Activated T-helper 1 cell treated with anti-CD3 and anti-CD28 coated beads, Interleukin-12 subunit alpha, Interleukin-12 subunit beta, Interleukin-2, Interleukin-4 antibody, amounts not matched to agents 30 ng/mL and 10 ng/mL and 1 ng/mL, durations not matched to agents 14 hours and 24 hours and 36 hours (primary cell): ENCODE data around the gene CHRND. TPM values are rescaled to one million over a fixed set of nuclear protein-coding genes. Genes with fewer than 3 reads are reported as not detected.

Source experiments
- DNase-seq: peaks from one replicate; pipeline ENCODE4 v3.0.0; 2021; ENCODE audit warnings: low spot score
- H3K27ac Mint-ChIP-seq: one replicate; pipeline ENCODE4 v1.8.0; 2021; ENCODE audit warnings: mild to moderate bottlenecking, mixed read lengths
- H3K27me3 Mint-ChIP-seq: one replicate; pipeline ENCODE4 v1.8.0; 2022; ENCODE audit warnings: mild to moderate bottlenecking, moderate library complexity, mixed read lengths; ENCODE audit not compliant: insufficient read depth
- H3K36me3 Mint-ChIP-seq: one replicate; pipeline ENCODE4 v1.8.0; 2021; ENCODE audit warnings: low read depth, mixed read lengths
- H3K4me1 Mint-ChIP-seq: one replicate; pipeline ENCODE4 v1.8.0; 2021; ENCODE audit warnings: low read depth, mixed read lengths
- H3K4me3 Mint-ChIP-seq: one replicate; pipeline ENCODE4 v1.8.0; 2021; ENCODE audit warnings: mild to moderate bottlenecking, moderate library complexity, mixed read lengths
- H3K9me3 Mint-ChIP-seq: one replicate; pipeline ENCODE4 v1.8.0; 2021; ENCODE audit warnings: mixed read lengths
- intact Hi-C: fragments of 100-400 bp; cut with micrococcal nuclease; formaldehyde crosslinking; loops from one replicate; pipeline ENCODE4 v1.15.1; 2024
- total RNA-seq: library from RNA; stranded (reverse); gene quantifications from 2 replicates; pipeline ENCODE4 v1.2.3, GENCODE V29; 2022

The CHRND gene
- total RNA-seq, 1 donor from 2014 or later: not detected

DNA sequence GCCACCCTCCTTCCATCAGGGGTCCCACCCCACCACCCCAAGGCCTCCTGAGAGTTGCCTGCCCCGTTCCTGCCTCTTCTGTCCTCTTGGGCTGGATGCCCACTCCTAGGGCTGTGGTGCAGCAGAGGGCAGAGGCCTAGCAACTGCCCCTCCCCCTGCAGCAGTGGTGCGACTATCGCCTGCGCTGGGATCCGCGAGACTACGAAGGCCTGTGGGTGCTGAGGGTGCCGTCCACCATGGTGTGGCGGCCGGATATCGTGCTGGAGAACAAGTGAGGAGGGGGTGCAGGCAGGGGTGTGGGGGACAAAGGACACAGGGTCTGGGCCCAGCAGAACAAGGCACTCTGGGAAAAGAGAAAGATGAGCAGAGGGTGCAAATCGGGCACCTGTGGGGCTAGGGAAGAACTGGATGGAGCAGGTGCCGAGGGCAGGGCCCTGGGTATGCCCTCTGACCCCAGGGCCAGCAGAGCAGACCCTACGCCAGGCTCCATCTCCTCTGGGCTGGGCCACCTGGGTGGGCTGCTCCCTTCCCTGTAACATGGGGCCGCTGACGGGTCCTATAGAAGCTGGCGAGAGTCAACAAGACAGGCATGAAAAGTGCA, 14.6 kb downstream of the CHRND start:
- no peaks in the 10 kb centered on the region for H3K36me3 Mint-ChIP-seq
- peaks cover 5% of the 10 kb centered on the region for H3K4me1 Mint-ChIP-seq
- H3K9me3 Mint-ChIP-seq: peaks cover 6% of the 10 kb centered on the region
- H3K4me3 Mint-ChIP-seq: no peak overlapping the region
- H3K27me3 Mint-ChIP-seq: peaks cover 8% of the 10 kb centered on the region
- no peak for DNase-seq
- intact Hi-C loops: no loop called here
- no peak overlapping the region for H3K27ac Mint-ChIP-seq

GRCh38 chr2:232541195-232541960, 15.4 kb downstream of the CHRND start:
- DNase-seq: no peak
- Mint-ChIP-seq H3K9me3 (peaks cover 4% of the 10 kb centered on the region), H3K27ac (no peak overlapping the region), H3K4me3 (no peak overlapping the region), H3K36me3 (peaks cover under 1% of the 10 kb centered on the region), H3K27me3 (peaks cover 8% of the 10 kb centered on the region), H3K4me1 (peaks cover 6% of the 10 kb centered on the region)
- intact Hi-C loops: no loop called here

DNA sequence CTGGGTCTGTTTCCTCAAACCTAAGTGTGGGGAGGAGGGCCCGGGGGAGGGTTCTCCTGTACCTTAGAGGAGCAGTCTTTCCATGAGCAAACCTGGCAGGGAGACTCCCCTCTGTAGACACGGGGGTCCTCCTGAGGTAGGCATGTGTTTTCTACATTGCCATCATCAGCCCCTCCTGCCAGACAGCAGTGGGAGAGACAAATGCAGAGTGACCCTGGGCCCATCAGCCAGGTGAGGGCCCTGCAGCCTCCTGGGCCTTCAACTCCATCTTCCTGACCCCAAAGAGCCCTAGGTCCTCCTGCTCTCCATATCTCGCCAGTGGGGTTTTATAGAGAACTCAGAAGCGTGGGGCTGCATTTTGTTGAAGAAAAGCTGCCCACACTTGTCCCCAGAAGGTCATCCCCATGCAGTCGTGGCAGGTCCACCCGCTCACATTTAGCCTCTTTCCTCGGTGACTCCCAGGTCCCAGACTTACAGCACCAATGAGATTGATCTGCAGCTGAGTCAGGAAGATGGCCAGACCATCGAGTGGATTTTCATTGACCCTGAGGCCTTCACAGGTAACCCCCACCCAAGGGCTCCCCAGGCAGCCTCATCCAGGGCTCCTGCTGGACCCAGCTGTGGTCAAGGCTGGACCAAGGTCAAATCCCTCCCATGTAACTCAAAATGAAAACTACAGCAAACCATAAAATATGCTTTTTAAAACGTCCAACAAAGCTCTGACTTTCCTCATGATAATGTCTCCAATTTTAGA, 16.2 kb downstream of the CHRND start:
- intact Hi-C loops: no loop called here
- H3K36me3 Mint-ChIP-seq: peaks cover 4% of the 10 kb centered on the region
- H3K27ac Mint-ChIP-seq: no peak overlapping the region
- H3K9me3 Mint-ChIP-seq: no peaks in the 10 kb centered on the region
- H3K4me1 Mint-ChIP-seq: peaks cover 10% of the 10 kb centered on the region
- no peak overlapping the region for H3K4me3 Mint-ChIP-seq
- peaks cover 8% of the 10 kb centered on the region for H3K27me3 Mint-ChIP-seq
- no peak for DNase-seq

DNA sequence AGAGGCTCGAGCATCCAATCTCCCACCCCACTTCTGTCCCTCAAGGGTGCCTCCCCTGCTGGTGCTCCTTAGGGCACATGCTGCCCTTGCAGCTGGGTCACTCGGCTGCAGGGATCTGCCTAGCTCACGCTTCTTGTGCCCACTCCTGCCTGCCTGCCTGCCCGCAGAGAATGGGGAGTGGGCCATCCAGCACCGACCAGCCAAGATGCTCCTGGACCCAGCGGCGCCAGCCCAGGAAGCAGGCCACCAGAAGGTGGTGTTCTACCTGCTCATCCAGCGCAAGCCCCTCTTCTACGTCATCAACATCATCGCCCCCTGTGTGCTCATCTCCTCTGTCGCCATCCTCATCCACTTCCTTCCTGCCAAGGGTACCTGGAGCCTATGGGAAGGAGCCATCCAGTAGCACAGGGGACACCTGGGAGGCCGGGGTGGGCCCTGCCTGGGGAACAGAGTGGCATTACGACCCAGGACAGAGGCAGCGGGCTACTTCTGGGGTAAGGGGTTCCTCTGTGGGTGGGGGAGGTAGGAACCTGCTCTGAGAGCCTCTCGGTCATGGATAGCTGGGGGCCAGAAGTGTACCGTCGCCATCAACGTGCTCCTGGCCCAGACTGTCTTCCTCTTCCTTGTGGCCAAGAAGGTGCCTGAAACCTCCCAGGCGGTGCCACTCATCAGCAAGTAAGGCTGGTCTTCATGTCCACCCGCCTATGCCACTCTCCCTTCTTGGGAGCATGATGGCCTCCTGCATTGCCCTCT, 16.9 kb downstream of the CHRND start:
- no peak for DNase-seq
- peaks cover 10% of the 10 kb centered on the region for H3K36me3 Mint-ChIP-seq
- no peaks in the 10 kb centered on the region for H3K9me3 Mint-ChIP-seq
- no peak overlapping the region for H3K27ac Mint-ChIP-seq
- H3K27me3 Mint-ChIP-seq: peaks cover 7% of the 10 kb centered on the region
- intact Hi-C loops: no loop called here
- peaks cover 18% of the 10 kb centered on the region for H3K4me1 Mint-ChIP-seq
- no peak overlapping the region for H3K4me3 Mint-ChIP-seq

DNA sequence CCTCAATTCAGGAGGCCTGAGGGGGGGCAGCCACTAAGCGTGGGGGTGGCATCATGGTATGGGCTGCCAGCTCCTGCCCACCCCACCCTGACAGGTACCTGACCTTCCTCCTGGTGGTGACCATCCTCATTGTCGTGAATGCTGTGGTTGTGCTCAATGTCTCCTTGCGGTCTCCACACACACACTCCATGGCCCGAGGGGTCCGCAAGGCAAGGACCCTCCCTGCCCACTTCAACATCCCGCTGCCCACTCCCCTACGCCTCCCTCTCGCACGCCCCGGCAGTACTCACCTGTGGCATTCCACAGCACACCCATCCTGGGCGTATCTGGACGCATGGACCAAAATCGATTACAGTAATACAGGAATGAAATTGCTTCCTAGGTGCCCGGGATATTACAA, 17.5 kb downstream of the CHRND start:
- peaks cover 16% of the 10 kb centered on the region for H3K36me3 Mint-ChIP-seq
- H3K27me3 Mint-ChIP-seq: peaks cover 1% of the 10 kb centered on the region
- no peaks in the 10 kb centered on the region for H3K9me3 Mint-ChIP-seq
- intact Hi-C loops: no loop called here
- no peak overlapping the region for H3K4me3 Mint-ChIP-seq
- H3K4me1 Mint-ChIP-seq: peaks cover 19% of the 10 kb centered on the region
- no peak for DNase-seq
- H3K27ac Mint-ChIP-seq: no peak overlapping the region

- H3K27ac Mint-ChIP-seq: no peak overlapping the region
Measured at GRCh38 chr2:232543928-232544631, 18.1 kb downstream of the CHRND start.

DNA sequence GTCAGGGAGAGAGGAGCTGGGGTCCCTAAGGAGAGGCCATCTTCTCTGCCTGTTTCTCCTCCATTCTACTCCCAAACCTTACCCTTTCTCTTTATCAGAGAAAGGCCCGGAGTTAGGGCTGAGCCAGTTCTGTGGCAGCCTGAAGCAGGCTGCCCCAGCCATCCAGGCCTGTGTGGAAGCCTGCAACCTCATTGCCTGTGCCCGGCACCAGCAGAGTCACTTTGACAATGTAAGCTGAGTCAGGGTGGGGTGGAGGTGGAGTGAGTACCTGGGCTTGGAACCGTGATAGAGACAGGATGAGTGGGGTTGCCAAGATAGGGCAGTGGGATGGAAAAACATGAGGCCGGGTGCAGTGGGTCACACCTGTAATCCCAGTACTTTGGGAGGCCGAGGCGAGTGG, 18.7 kb downstream of the CHRND start:
- intact Hi-C loops: no loop called here
- Mint-ChIP-seq H3K27ac (no peak overlapping the region), H3K27me3 (no peaks in the 10 kb centered on the region), H3K36me3 (peaks cover 27% of the 10 kb centered on the region), H3K4me3 (no peak overlapping the region), H3K4me1 (peaks cover 31% of the 10 kb centered on the region), H3K9me3 (no peaks in the 10 kb centered on the region)
- no peak for DNase-seq

More at GRCh38 chr2:232543928-232544631, 18.1 kb downstream of the CHRND start:
- no peak for DNase-seq
- Mint-ChIP-seq H3K9me3 (no peaks in the 10 kb centered on the region), H3K36me3 (peaks cover 22% of the 10 kb centered on the region), H3K4me3 (no peak overlapping the region), H3K27me3 (no peaks in the 10 kb centered on the region), H3K4me1 (peaks cover 25% of the 10 kb centered on the region)
- intact Hi-C loops: no loop called here

GRCh38 chr2:232545511-232546375, 19.8 kb downstream of the CHRND start:
- Mint-ChIP-seq H3K36me3 (peaks cover 28% of the 10 kb centered on the region), H3K27me3 (no peaks in the 10 kb centered on the region), H3K4me1 (peaks cover 34% of the 10 kb centered on the region), H3K4me3 (no peak overlapping the region), H3K9me3 (no peaks in the 10 kb centered on the region), H3K27ac (no peak overlapping the region)
- intact Hi-C loops: no loop called here
- no peak for DNase-seq

DNA sequence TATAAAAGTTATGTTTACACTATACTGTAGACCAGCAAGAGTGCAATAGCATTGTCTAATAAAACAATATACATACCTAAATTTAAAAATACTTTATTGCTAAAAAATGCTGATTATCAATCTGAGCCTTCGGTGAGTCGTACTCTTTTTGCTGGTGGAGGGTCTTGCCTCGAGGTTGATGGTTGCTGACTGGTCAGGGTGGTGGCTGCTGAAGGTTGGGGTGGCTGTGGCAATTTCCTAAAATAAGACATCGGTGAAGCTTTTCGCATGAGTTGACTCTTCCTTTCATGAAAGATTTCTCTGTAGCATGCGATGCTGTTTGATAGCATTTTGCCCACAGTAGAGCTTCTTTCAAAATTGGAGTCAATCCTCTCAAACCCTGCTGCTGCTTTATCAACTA, 22.0 kb downstream of the CHRND start:
- Mint-ChIP-seq H3K4me1 (peaks cover 50% of the 10 kb centered on the region), H3K9me3 (no peaks in the 10 kb centered on the region), H3K4me3 (peak overlapping the region; percentile 100), H3K27ac (no peak overlapping the region), H3K36me3 (peaks cover 35% of the 10 kb centered on the region), H3K27me3 (no peaks in the 10 kb centered on the region)
- intact Hi-C loops: no loop called here
- DNase-seq: no peak

DNA sequence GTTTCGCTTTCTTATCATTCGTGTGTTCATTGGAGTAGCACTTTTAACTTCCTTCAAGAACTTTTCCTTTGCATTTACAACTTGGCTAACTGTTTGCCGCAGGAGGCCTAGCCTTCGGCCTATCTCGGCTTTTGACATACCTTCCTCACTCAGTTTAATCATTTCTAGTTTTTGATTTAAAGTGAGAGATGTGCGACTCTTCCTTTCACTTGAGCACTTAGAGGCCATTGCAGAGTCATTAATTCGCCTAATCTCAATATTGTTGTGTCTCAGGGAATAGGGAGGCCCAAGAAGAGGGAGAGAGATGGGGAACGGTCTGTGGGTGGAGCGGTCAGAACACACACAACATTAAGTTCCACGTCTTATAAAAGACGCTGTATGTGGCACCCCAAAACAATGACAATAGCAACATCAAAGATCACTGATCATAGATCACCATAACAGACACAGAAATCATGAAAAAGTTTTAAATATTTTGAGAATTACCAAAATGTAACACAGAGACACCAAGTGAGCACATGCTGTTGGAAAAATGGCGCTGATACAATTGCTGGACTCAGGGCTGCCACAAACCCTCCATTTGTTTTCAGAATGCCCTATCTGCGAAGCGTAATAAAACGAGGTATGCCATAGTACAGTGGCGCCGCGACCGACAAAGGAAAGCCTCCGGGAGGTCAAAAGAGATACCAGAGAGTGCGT, 23.8 kb downstream of the CHRND start:
- H3K27ac Mint-ChIP-seq: peak overlapping the region; percentile 100
- H3K4me1 Mint-ChIP-seq: peaks cover 68% of the 10 kb centered on the region
- DNase-seq: no peak
- peaks cover 48% of the 10 kb centered on the region for H3K36me3 Mint-ChIP-seq
- H3K4me3 Mint-ChIP-seq: peak overlapping the region; percentile 100
- intact Hi-C loops: loop anchor here (1.0 to 10.0 kb wide), 7 partner anchors 57 to 1305 kb away; partner anchors contain the start of genes ATG16L1, COPS7B, GIGYF2 and HJURP
- no peaks in the 10 kb centered on the region for H3K27me3 Mint-ChIP-seq
- H3K9me3 Mint-ChIP-seq: no peaks in the 10 kb centered on the region
